ENCODE measurements around the gene KRTAP15-1. TPM values are rescaled to one million over a fixed set of nuclear protein-coding genes. Genes with fewer than 3 reads are reported as not detected.

KRTAP15-1 gene
- total RNA-seq, 1 donor from 2014 or later, result not detected

GRCh38 chr21:30443226-30443625 lies 3.2 kb downstream of the KRTAP15-1 start:
- H3K36me3 Mint-ChIP-seq (ENCODE audit: low read depth), result no peaks in the 10 kb centered on the region
- DNase-seq (ENCODE audit: low spot score), result no peak
- TF ChIP-seq, protein P1, sequence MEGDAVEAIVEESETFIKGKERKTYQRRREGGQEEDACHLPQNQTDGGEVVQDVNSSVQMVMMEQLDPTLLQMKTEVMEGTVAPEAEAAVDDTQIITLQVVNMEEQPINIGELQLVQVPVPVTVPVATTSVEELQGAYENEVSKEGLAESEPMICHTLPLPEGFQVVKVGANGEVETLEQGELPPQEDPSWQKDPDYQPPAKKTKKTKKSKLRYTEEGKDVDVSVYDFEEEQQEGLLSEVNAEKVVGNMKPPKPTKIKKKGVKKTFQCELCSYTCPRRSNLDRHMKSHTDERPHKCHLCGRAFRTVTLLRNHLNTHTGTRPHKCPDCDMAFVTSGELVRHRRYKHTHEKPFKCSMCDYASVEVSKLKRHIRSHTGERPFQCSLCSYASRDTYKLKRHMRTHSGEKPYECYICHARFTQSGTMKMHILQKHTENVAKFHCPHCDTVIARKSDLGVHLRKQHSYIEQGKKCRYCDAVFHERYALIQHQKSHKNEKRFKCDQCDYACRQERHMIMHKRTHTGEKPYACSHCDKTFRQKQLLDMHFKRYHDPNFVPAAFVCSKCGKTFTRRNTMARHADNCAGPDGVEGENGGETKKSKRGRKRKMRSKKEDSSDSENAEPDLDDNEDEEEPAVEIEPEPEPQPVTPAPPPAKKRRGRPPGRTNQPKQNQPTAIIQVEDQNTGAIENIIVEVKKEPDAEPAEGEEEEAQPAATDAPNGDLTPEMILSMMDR (IDR thresholded peaks at IDR 0.05), result no peak
- no peaks in the 10 kb centered on the region for H3K4me1 Mint-ChIP-seq (ENCODE audit: low read depth)
- peaks cover 5% of the 10 kb centered on the region for H3K27me3 Mint-ChIP-seq (ENCODE audit: low read depth)
- no peaks in the 10 kb centered on the region for H3K9me3 Mint-ChIP-seq (ENCODE audit: low read depth)
- no peak overlapping the region for H3K4me3 Mint-ChIP-seq (ENCODE audit: unreplicated experiment)
- no peak overlapping the region for H3K27ac Mint-ChIP-seq (ENCODE audit: unreplicated experiment)

GRCh38 chr21:30444204-30444603 lies 4.1 kb downstream of the KRTAP15-1 start:
- no peak overlapping the region for H3K4me3 Mint-ChIP-seq (ENCODE audit: unreplicated experiment)
- H3K27ac Mint-ChIP-seq (ENCODE audit: unreplicated experiment), result no peak overlapping the region
- H3K4me1 Mint-ChIP-seq (ENCODE audit: low read depth), result no peaks in the 10 kb centered on the region
- no peaks in the 10 kb centered on the region for H3K9me3 Mint-ChIP-seq (ENCODE audit: low read depth)
- H3K36me3 Mint-ChIP-seq (ENCODE audit: low read depth), result no peaks in the 10 kb centered on the region
- H3K27me3 Mint-ChIP-seq (ENCODE audit: low read depth), result peaks cover 5% of the 10 kb centered on the region
- TF ChIP-seq, protein P1 (IDR thresholded peaks at IDR 0.05), result no peak
- no peak for DNase-seq (ENCODE audit: low spot score)

DNA sequence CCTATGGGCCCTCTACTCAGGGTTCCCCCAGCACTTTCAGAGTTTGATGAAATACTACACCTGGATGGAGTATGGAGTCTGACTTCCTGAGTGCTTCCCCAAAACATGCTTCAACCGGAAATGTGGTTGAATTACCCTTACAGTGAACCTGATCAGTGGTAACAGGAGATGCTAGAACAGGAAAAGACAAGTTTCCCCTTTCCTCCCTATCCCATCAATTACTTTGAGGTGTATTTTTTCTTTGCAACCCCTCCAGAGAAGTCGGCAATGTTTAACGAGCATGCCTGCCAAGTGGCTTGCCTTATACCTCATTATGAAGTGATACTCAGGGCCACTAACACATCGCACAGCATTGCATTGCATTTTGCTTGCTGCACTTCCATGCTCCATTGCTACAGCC lies 7.0 kb downstream of the KRTAP15-1 start:
- TF ChIP-seq, protein P1 (IDR thresholded peaks at IDR 0.05), result no peak
- H3K27me3 Mint-ChIP-seq (ENCODE audit: low read depth), result peaks cover 5% of the 10 kb centered on the region
- no peak overlapping the region for H3K4me3 Mint-ChIP-seq (ENCODE audit: unreplicated experiment)
- no peak for DNase-seq (ENCODE audit: low spot score)
- H3K27ac Mint-ChIP-seq (ENCODE audit: unreplicated experiment), result no peak overlapping the region
- H3K9me3 Mint-ChIP-seq (ENCODE audit: low read depth), result no peaks in the 10 kb centered on the region
- H3K36me3 Mint-ChIP-seq (ENCODE audit: low read depth), result no peaks in the 10 kb centered on the region
- no peaks in the 10 kb centered on the region for H3K4me1 Mint-ChIP-seq (ENCODE audit: low read depth)

DNA sequence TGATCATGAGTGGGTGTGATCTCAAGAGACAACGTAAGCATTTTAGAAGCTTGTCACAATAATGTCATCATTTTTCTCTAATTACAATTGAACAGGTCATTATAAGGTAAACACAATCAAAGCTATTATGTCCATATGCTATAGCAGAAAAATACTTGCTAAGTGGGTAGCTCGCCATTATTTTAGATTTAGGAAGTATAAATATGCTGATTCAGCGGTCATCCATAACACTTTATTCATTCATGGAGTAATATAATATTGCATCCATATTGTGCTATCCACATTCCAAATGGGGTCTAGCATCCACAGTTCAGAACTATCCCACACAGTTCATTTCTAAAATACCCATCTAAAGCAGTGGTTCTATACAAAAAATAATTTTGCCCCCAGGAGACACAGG lies 8.4 kb downstream of the KRTAP15-1 start:
- TF ChIP-seq, protein P1 (IDR thresholded peaks at IDR 0.05), result no peak
- no peak overlapping the region for H3K27ac Mint-ChIP-seq (ENCODE audit: unreplicated experiment)
- H3K9me3 Mint-ChIP-seq (ENCODE audit: low read depth), result no peaks in the 10 kb centered on the region
- H3K4me1 Mint-ChIP-seq (ENCODE audit: low read depth), result no peaks in the 10 kb centered on the region
- no peak overlapping the region for H3K4me3 Mint-ChIP-seq (ENCODE audit: unreplicated experiment)
- peaks cover 5% of the 10 kb centered on the region for H3K27me3 Mint-ChIP-seq (ENCODE audit: low read depth)
- H3K36me3 Mint-ChIP-seq (ENCODE audit: low read depth), result no peaks in the 10 kb centered on the region
- no peak for DNase-seq (ENCODE audit: low spot score)

DNA sequence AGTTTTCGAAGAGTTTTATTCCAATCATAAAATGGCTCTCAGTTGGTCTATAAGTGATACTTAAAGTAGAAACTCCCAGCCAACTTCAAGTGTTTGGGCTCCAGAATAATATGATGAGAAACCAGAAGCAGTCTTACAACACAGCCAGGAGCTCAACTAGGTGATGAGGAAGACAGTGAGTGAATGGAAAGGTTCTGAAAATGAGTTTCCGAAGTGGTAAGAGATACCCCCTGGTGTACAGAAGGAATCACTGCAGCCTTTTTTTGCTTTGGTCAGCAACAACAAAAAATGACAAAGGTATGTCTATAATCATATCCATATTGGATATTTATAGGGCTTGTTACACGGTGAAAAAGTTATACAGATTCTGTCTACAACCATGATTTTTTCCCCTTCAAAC lies 23.6 kb downstream of the KRTAP15-1 start:
- H3K27me3 Mint-ChIP-seq (ENCODE audit: low read depth), result no peaks in the 10 kb centered on the region
- no peaks in the 10 kb centered on the region for H3K36me3 Mint-ChIP-seq (ENCODE audit: low read depth)
- H3K27ac Mint-ChIP-seq (ENCODE audit: unreplicated experiment), result no peak overlapping the region
- H3K4me1 Mint-ChIP-seq (ENCODE audit: low read depth), result no peaks in the 10 kb centered on the region
- no peaks in the 10 kb centered on the region for H3K9me3 Mint-ChIP-seq (ENCODE audit: low read depth)
- no peak overlapping the region for H3K4me3 Mint-ChIP-seq (ENCODE audit: unreplicated experiment)
- TF ChIP-seq, protein P1 (IDR thresholded peaks at IDR 0.05), result peak; percentile 76
- DNase-seq (ENCODE audit: low spot score), result no peak

Measured in chondrocyte (in vitro differentiated cells).